OCI-LY3 (cell line): ENCODE measurements around the gene AKAP8L.

Experiments used
- H2AFZ ChIP-seq: fragments of 200-600, 300-600 bp; shearing (Covaris generic); 2 replicates; pipeline ENCODE4 v1.6.0; 2014; ENCODE audit warnings: antibody characterized with exemption, low read depth, low read length
- H3K27ac ChIP-seq: fragments of 200-600, 300-600 bp; sonication (generic); 2 replicates; pipeline ENCODE4 v1.5.1; 2014; ENCODE audit warnings: mild to moderate bottlenecking, low read length, moderate library complexity, mixed read lengths
- H3K27me3 ChIP-seq: fragments of 200-600, 300-600 bp; sonication (generic); 2 replicates; pipeline ENCODE4 v1.6.1; 2014; ENCODE audit warnings: low read depth, low read length, mixed read lengths
- H3K36me3 ChIP-seq: fragments of 200-600, 300-600 bp; sonication (generic); replicated peaks from 2 replicates; pipeline ENCODE3; 2014; ENCODE audit warnings: low read depth, low read length, mixed read lengths
- H3K4me1 ChIP-seq: fragments of 300-600, 200-600 bp; sonication (generic); 2 replicates; pipeline ENCODE4 v1.6.1; 2014; ENCODE audit warnings: low read length, mixed read lengths
- H3K4me2 ChIP-seq: fragments of 200-600, 300-600 bp; sonication (generic); 2 replicates; pipeline ENCODE4 v1.6.1; 2014; ENCODE audit warnings: low read length, mixed read lengths
- H3K4me3 ChIP-seq: fragments of 300-600, 200-600 bp; sonication (generic); 2 replicates; pipeline ENCODE4 v1.5.1; 2014; ENCODE audit warnings: antibody characterized with exemption, mild to moderate bottlenecking, low read length, moderate library complexity
- H3K79me2 ChIP-seq: fragments of 300-600, 200-600 bp; shearing (Covaris generic); 2 replicates; pipeline ENCODE4 v1.6.1; 2014; ENCODE audit warnings: mild to moderate bottlenecking, low read length, mixed read lengths
- H3K9ac ChIP-seq: fragments of 300-600, 200-600 bp; shearing (Covaris generic); 2 replicates; pipeline ENCODE4 v1.6.0; 2014; ENCODE audit warnings: mild to moderate bottlenecking, low read length, moderate library complexity
- H3K9me3 ChIP-seq: fragments of 200-600, 300-600 bp; shearing (Covaris generic); 2 replicates; pipeline ENCODE4 v1.6.1; 2014; ENCODE audit warnings: low read length, mixed read lengths; ENCODE audit not compliant: insufficient read depth
- H4K20me1 ChIP-seq: fragments of 200-600, 300-600 bp; sonication (generic); 2 replicates; pipeline ENCODE4 v1.6.1; 2016; ENCODE audit warnings: low read length, mixed read lengths; ENCODE audit not compliant: insufficient read depth
- CTCF ChIP-seq: fragments of 200-600, 300-600 bp; sonication (generic); IDR thresholded peaks from 2 replicates; pipeline ENCODE4 v1.5.1; 2014; ENCODE audit warnings: antibody characterized with exemption, low read length, low read depth
- EZH2phosphoT487 ChIP-seq: fragments of 200-600 bp; shearing (Covaris generic); IDR thresholded peaks from 2 replicates; pipeline ENCODE4 v1.6.1; 2018; ENCODE audit warnings: antibody characterized with exemption, mixed run types, low read depth

The AKAP8L gene

GRCh38 chr19:15426485-15427349 is 7.9 kb upstream of the AKAP8L start:
- Histone ChIP-seq H3K9me3 (no peaks in the 10 kb centered on the region), H3K27me3 (no peaks in the 10 kb centered on the region), H3K4me2 (no peak overlapping the region), H3K4me1 (peaks cover 11% of the 10 kb centered on the region), H3K27ac (no peak overlapping the region), H2AFZ (no peak overlapping the region), H4K20me1 (peaks cover 15% of the 10 kb centered on the region; the same call in 1 of the 2 replicates), H3K36me3 (peaks cover 56% of the 10 kb centered on the region), H3K4me3 (no peak overlapping the region), H3K9ac (no peak overlapping the region), H3K79me2 (peaks cover 49% of the 10 kb centered on the region)
- TF ChIP-seq EZH2phosphoT487 (no peak), CTCF (no peak)

GRCh38 chr19:15425321-15425950 is 6.6 kb upstream of the AKAP8L start:
- H3K27ac ChIP-seq: no peak overlapping the region

GRCh38 chr19:15424692-15425272 is 6.0 kb upstream of the AKAP8L start:
- H3K4me1 ChIP-seq: peaks cover 1% of the 10 kb centered on the region
- H3K79me2 ChIP-seq: peaks cover 30% of the 10 kb centered on the region
- H3K4me2 ChIP-seq: no peak overlapping the region
- H3K4me3 ChIP-seq: no peak overlapping the region
- H2AFZ ChIP-seq: no peak overlapping the region
- peaks cover 50% of the 10 kb centered on the region for H3K36me3 ChIP-seq
- no peak overlapping the region for H3K9ac ChIP-seq
- H3K9me3 ChIP-seq: no peaks in the 10 kb centered on the region
- TF ChIP-seq CTCF (no peak), EZH2phosphoT487 (no peak)
- no peak overlapping the region for H3K27ac ChIP-seq
- H4K20me1 ChIP-seq: 0 out of 2 replicates have a peak, but pooled peaks cover 9% of the 10 kb centered on the region
- H3K27me3 ChIP-seq: no peaks in the 10 kb centered on the region

More at GRCh38 chr19:15425321-15425950, 6.6 kb upstream of the AKAP8L start:
- TF ChIP-seq CTCF: no peak
- no peak for TF ChIP-seq EZH2phosphoT487
- Histone ChIP-seq H4K20me1 (0 out of 2 replicates have a peak, but pooled peaks cover 9% of the 10 kb centered on the region), H3K9ac (no peak overlapping the region), H3K4me2 (no peak overlapping the region), H3K4me3 (no peak overlapping the region), H3K4me1 (no peaks in the 10 kb centered on the region), H3K9me3 (no peaks in the 10 kb centered on the region), H2AFZ (no peak overlapping the region), H3K27me3 (no peaks in the 10 kb centered on the region), H3K36me3 (peaks cover 53% of the 10 kb centered on the region), H3K79me2 (peaks cover 36% of the 10 kb centered on the region)

GRCh38 chr19:15424121-15424520 is 5.3 kb upstream of the AKAP8L start:
- Histone ChIP-seq H3K36me3 (peaks cover 50% of the 10 kb centered on the region), H4K20me1 (0 out of 2 replicates have a peak, but pooled peaks cover 9% of the 10 kb centered on the region)
- TF ChIP-seq CTCF: no peak
- TF ChIP-seq EZH2phosphoT487: no peak

More at GRCh38 chr19:15424121-15424520, 5.3 kb upstream of the AKAP8L start:
- Histone ChIP-seq H3K4me2 (no peak overlapping the region), H3K4me3 (no peak overlapping the region), H3K79me2 (peaks cover 23% of the 10 kb centered on the region), H3K27ac (no peak overlapping the region), H3K27me3 (no peaks in the 10 kb centered on the region), H3K9me3 (no peaks in the 10 kb centered on the region), H3K4me1 (peaks cover 7% of the 10 kb centered on the region), H2AFZ (no peak overlapping the region), H3K9ac (no peak overlapping the region)
